CMK (cell line): Measurements from ENCODE around the gene PLXNA2.
A peak's percentile ranks its signal among the peaks of the same experiment; 100 is the strongest.

Experiments used
- DNase-seq: peaks from one replicate; pipeline ENCODE4 v3.0.0-alpha.2; 2010; ENCODE audit warnings: low read depth

Gene PLXNA2

DNA sequence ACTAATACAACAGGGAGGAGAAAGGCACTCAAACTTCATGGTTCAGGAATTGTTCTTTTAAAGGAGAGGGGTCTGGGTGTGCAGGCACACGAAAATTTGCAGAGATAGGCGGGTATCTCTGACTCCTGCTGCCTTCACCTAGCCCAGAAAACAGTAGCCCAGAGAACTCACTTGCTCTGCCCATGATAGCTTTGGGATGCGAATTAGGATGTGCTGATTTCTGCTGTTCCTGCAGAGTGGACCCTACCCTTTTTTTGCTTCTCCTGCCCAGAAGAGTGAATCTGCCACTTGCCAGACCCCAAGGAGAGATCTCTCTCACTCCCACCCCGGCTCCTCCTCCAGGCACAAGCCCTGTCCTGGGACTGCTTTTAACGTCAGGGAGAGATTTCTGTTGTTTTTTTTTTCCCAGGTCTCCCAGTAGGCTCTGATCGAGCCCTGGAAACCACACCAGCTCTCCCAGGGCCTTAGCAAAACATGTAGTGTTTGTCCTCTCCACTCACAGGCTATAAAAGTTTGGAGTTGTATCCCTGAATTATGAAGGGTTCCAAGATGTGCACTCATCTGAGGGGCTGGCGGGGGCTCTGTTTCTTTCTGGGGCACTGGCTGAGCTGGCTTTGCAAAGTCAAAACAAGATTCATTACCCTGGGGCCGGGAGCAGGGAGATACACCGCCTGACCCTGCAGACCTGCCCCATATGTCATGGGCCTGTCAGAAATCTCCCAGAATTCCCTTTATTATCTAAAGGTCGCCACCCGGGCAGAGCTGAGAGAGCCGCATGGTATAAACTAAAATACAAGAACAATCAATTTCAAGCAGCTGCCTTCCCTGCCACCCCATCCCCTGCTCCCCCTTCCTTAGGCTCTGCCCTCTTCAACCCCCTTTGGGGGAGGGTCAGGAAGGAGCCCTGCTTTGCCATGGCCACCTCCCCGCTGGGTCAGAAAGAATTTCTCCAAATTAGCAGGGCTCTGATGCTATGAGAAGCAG, 17.9 kb downstream of the PLXNA2 start:
- no peak for DNase-seq

DNA sequence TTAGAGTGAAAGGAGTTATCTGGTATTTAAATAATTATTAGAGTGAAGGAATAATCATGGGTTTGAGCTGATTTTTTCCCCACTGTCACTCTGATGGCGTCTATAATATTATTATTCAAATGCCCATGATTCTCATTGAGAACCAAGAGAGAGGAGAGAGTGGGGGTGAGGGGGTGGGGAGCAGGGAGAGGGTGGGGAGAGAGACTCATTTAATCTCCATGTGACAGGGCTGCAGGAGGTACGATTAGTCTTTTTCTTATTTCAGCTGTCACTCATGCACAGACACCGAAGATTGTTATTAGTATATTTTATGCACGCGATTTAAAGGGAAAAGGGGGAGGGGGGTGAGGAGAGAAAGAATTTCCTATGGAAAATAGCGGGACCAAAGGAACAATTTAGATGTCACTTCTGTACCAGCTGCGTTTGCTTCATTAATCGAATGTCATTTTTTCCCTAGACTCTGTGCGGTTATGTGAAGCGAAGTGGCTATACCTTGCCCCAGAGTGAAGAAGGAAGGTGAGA, 19.9 kb downstream of the PLXNA2 start:
- DNase-seq = no peak

DNA sequence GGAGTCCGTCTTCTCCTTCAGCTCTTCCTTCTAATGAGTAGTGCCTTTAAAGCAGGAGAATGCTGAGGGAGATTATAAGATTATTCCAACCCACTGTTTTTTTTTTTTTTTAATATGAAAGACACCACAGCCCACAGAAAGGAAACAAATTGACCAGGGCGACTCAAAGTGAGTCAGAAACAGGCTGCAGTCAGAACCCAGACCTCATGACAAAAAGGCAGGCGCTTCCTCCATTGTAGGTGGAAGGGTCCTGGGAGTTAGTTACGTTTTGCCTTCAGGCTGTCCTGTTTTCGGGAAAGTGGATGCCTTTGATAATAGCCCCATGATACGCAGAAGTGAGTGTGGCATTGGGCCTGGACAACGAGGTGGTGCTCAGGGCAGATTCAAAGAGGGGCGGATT, 21.0 kb downstream of the PLXNA2 start:
- DNase-seq = no peak

DNA sequence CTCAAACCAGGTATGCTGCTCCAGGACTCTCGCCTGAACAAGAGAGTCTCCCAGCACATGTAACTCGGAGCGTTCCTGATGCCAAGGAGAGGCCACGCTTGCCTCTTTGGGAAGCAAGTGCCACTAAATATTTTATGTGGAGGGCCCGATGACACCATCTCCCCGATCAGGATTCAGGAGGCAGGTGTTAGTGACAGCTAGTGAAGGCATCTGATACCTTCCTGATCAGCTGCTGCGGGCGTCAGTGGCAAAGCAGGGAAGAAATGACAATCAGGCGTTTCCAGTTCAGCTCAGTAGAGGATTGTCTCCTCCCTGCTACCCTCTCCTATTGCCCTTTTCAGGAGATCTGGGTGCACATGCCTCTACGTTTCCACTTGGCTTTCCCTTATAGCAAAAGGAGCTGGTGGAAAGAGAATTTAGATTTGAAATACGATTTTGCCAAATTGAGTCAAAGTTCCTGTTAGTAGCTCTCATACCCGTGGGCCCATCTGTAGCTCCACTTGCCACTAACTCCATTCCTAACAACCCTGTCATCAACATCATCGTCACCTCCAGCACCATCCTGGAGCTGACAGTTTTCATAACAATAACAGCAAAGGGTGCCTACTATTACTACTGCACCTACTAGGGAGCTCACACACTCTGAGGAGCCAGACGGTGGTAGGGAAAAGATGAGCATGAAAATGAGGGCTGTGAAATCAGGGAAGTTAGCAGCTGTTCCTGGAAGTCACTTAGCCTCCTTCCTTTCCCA, 21.6 kb downstream of the PLXNA2 start:
- DNase-seq = no peak

DNA sequence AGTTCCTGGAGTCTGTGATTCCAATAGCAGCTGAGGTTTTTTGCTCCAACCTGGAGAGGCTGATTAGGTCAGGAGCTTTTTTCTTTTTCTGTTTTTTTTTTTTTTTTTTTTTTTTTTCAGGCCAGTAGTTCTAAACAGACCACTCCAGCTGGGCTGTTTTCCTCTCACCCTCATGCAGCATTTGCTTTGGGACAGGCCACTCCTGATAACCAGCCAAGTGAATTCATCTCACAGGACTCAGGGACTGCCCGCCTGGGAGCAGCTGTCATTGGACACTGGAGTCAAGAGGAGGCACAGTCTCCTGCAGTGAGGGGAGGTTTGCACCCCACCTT, 22.9 kb downstream of the PLXNA2 start:
- no peak for DNase-seq

DNA sequence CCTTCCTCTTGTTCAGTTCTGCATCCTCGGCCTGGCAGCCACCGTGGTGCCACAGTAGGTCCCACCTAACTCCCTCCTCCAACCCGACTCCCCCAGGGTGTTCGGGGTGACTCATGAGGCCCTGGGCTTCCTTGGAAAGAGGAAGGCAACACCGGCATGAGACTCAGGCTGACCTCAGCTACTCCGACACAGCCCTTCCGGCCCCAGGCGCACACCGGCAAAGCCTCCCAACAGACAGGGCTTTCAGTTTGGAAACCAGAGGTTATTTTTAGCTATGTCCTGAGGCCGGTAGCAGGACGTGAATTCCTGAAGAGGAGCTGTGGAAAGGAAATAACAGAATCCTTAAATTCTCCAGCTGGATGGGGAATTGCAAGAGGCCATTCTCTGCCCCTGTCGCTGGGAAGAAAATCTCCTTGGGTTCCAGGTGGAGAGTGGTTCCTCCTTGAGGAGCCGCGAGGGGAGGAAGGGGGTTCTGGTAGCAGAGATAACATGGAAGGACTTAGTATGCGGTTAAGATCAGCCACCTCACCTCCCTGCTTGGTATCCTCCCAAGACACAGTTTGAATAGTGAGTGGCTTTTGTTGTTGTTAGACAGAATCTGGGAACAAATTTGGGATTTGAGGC, 24.4 kb downstream of the PLXNA2 start:
- peak; percentile 88 for DNase-seq

DNA sequence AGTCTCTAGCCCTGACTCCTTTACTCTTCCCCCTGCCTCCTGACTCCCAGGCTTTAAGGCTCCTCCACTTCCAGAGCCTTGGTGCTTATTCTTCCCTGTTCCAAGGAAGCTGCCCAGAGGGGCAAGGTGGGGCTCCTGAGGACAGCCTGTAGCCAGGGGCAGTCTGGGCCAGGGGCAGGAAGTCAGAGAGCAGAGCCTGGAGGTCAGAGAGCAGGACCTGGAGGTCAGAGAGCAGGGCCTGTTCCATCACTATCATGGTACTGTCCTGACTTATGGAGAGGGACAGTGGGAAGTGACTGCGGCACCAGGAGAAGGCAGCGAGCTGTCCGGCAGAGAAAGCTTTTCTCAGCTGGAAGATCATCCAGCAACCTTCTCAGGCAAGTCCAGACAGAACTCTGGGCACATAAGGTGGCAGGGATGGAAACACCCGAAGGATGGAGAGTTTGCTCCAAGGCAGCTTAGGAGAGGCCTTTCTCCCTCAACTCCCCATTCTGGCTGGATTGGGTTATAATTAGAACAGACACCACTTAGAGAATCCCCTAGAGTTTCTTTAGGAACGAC, 25.0 kb downstream of the PLXNA2 start:
- DNase-seq = no peak

DNA sequence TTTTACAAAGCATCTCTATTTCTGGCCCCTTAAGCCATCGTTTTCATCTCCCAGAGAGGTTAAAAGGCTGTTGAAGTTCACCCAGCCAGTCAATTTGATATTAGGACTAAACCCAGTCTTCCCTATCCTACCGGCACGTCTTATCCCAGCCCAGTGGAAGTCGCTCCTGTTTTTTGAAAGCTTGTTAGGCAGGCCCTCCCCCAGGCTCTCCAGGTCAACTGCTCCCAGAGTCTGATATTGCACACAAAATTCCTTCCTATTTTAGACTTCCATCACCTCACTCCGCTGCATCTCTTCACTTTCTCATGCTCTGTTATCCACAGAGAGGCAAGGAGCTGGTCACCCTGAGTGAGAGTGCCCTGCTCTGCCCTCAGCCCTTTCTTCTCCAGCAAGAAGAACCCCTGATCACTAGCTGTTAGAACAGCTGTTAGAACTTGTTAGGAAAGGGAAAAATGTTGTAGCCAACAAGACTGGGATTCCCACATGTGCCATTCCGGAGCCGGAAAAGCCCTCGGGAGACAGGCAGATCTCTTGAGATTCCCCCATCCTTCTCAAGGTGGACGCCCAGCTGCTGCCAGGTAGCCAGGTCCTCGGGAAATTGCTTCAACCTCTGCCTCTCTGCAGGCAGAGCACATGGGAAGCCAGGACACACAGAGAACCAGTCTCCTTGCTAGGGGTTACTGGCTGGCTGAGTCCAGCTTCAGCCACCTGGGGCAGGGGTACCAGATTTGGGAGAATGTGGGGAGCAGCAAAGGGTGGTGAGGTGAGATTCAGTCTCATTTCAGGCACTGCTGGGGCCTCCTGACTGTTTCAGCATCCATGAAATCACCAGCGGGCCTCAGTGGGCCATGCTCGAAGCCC, 25.7 kb downstream of the PLXNA2 start:
- no peak for DNase-seq

DNA sequence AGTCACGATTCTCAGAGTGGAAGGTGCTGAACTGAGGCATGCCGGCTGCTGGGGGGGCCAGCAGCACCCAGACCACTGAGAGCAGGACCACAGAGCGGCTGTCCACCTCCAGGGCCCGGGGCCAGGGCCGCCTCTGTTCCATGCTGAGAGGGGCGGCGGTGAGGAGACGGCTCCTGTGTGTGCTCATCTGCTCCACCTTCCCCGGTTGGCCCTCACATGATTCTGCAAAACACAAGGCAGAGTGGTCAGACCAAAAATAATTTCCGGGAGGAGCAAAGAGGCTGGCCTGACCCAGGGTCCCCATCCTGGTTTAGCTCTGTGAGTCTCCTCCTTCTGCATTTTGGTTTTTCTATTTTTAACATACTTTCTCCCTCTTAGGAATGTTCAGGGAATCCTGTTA, 26.4 kb downstream of the PLXNA2 start:
- DNase-seq = no peak

DNA sequence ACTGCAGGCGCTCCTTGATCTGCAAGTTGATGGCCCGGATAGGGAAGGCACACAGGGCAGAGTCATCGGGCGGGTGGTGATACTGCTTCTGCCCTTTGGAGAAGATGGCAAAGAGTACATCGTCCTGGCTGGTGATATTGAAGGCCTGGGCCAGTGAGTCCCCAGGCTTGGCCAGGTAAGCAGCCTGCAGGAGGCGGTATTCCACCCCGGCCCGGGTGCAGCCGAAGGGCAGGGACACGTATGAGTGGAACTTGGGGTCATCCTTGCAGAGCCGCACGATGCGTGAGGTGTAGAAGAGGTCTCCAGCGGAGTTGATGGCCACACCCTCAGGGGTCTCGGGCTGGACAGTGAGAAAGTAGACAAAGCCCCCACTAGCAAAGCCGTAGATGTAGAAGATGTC, 27.4 kb downstream of the PLXNA2 start:
- no peak for DNase-seq

DNA sequence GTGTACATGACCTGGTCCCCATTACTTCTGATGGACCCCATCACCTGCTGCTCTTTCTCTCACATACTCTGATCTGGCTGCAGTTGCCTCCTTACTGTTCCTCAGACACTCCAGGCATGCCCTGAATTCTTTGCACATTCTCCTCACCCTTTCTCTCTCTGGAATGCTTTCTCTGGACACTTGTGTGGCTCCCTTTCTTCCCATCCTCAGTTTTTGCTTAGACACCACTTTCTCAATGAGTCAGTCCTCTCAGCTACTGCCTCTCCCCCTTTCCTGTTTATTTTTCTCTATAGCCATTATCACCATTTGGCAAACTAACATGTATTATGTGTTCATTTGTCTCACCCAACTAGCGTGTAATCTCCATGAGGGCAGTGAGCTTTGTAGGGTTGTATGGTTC, 28.1 kb downstream of the PLXNA2 start:
- no peak for DNase-seq

DNA sequence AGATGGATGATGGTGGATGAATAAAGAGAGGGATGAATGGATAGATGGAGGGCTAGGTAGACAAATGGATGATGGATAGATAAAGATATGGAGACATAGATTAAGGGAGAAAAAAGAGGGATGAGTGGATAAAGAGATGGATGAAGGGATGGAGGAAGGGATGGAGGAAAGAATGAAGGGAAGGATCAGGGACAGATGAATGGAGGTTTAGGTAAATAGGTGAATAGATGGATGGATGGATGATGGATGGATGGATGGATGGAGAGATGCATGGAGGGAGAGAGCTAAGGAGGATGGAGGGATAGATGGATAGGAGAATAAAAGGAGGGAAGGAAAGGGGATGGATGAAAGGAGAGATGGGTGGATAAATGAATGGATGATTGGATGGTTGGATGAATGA, 28.8 kb downstream of the PLXNA2 start:
- DNase-seq = no peak

DNA sequence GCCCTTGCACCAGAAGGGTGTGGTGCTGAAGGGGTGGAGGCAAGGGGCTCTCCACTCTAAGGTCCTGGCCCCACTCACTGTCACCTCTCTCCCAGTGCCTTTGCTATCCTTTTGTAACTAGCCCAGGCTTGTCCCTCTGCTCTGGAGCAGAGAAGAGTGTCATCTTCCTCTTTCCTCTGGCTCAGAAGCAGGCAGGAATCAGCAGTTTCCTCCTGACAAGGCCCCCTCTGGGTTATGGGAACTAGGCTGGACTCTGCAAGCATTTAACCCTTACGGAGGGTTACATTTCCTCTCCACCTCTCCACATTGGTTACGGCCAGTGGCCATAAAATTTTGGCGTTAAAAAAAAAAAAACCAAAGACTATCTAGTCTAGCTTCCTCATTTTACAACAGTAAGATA, 30.4 kb downstream of the PLXNA2 start:
- no peak for DNase-seq

DNA sequence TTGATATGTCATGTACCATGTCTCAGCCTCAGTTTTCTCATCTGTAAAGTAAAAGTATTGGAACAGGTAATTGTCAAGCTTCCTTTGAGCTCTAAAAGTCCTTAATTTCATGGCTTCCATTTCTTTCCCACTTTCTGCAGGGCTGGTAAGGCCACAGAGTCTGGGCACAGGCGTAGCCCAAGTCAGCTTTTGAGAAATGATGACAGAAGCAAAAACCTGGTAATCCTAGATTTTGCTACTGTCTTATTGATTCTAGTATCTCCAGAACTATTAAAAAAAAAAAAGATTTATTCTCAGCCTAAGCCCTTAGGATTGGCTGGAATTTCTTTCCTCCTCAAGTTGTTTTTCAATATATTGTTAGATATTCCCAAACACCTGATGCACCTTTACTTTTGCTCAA, 31.3 kb downstream of the PLXNA2 start:
- no peak for DNase-seq

DNA sequence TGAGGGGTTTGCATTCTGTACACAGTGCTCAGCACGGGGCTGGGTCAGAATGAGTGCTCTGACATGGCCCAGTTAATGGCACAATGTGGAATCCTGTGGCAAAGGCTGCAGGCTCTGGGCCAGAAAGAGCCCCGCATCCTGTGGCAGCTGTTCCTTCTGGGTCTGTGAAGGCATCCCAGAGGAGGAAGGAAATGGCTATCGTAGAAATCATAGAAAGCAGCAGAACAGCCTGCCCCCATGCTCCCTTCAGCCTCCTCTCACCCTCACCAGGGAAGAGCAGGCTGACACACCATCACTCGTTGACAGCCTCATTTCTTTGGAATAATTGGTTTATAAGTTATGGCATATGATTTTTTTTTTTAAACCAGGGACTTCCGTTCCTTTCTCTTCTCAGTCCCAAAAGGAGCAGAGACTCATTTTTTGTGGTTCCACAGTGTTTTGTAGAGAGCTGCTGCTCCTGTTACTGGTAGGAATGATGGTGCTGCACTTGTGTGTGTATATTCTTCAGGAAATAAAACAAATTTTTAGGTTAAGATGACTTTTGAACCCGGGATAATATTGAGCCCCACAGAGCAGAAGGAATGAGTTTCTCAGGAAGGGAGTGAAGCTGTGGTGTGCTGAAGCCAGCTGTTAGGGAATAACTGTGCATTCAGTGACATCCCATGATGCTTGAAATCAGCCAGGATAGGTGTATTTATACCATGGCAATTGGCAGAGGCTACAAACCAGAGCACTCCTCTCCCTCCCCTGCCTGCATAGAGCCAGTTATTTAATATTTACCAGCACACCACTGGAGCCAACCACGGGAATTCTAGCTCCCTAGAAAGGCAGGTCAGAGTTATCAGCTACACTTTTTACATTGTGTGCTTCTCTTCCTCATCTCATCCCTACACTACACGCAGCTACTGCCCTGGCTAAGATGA, 32.0 kb downstream of the PLXNA2 start:
- DNase-seq = no peak

DNA sequence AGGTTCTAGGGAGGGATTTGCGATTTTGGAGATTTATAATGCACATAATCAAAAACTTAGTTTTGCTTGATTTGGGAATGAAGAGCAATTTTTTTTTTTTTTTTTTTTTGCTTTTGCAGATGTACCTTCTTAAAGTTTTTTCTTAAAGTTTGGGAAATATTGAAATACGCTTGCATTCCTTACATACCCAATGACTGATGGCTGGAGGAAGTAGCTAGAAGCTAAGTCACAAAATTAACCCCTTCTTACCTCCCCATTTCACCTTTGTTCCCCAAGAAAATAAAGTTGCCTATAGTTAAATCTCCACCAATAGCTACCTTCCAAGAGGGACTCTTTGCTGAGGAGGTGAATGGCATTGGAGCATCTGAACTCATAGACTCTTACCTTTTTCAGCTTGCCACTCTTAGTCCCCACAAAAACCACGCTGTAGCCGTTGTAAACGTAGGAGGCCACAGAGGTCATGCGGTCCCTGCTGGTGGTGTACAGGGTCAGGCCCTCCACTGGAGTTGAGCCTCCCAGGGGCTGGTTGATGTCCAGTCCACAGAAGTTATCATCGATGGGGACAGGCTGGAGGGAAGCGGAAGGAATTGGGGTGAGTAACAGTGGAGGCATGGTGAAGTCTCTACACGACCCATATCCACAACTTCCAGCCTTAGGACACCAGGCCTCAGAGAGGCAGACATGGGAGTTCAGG, 34.1 kb downstream of the PLXNA2 start:
- DNase-seq = no peak

DNA sequence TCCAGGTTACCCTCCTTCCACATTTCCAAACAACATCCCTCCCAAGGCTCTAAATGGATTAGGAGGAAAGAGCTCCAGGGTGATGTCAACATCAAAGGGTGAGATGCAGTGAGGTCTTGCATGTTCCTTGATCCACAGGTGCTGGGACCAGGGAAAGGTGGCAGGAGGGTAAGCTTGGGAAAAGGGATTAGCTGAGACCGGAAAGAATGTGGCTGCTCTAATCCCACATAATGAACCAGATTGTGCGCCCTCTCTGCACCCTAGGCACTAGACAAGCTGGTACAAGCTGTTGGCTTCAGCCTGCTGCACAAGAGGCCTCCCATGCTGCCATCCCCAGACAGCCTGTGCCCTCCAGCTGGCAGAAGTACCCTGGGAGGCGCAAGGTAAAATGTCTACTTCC, 34.9 kb downstream of the PLXNA2 start:
- DNase-seq = no peak

DNA sequence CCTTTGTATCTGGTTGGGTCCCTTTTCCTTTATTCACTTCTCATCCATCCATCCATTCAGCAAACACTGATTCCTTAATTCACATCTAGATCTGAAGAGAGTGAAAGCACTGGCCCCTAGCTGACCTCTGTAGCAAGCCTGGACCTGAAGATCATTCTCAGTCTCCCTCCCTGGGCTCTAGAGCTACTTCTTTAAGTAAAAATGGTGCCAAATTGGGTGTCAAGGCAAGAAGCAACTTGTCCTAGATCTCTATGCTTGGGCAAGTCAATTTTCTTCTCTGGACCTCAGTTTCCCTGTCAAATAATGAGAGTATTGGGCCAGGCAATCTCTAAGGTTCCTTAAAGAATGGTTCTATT, 36.1 kb downstream of the PLXNA2 start:
- DNase-seq = no peak

DNA sequence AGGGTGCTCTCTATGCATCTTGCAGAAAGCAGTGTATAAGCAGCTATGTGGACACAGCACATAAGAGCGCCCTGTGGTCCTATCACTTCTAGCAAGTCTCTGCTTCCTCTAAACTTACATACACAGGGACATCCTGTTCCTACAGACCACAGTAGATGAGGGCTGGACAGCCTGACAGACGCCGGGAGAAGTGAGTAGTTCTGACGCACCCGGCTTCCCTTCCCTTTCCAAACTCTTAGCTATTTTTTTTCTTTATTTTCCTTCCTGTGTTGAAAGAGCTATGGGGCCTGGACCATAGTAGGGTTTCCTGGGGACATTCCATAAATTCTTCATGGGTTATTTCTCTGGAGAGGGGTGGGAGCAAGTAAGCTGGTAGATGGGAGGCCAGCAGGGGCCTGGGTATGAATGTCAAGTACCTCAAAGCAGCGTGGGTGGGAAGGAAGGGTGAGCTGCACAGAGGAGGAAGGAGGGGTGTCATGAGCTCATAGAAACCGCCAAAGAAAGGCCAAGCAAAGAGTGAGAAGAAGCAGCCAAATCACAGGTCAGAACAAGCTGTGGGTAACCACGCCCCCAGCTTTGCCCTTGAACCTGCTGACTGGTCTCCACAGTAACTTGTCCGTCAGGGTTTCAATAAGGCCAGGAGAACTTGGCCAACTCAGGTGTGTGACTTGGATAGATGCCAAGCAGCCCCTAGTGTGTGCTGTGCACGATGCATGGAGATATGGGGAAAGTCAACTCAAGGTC, 36.6 kb downstream of the PLXNA2 start:
- peak; percentile 74 for DNase-seq
